GM18517 (cell line): ENCODE measurements around the gene POLR3A.

Source experiments
- ATAC-seq: cut with Tn5 transposase; IDR thresholded peaks from one replicate; pipeline ENCODE4 v1.9.1; 2021; ENCODE audit warnings: mild to moderate bottlenecking, moderate library complexity; ENCODE audit not compliant: unreplicated experiment

Gene POLR3A

GRCh38 chr10:77983384-77984341 lies 45.7 kb downstream of the POLR3A start:
- ATAC-seq = no peak

GRCh38 chr10:77981281-77981680 lies 48.0 kb downstream of the POLR3A start:
- no peak for ATAC-seq

- no peak for ATAC-seq
Observed at GRCh38 chr10:77979221-77979620, 50.1 kb downstream of the POLR3A start.

- ATAC-seq = no peak
Observed at GRCh38 chr10:77978360-77978759, 51.0 kb downstream of the POLR3A start.

- ATAC-seq = no peak
Observed at GRCh38 chr10:77977934-77978333, 51.4 kb downstream of the POLR3A start.

GRCh38 chr10:77977016-77977415 lies 52.3 kb downstream of the POLR3A start:
- no peak for ATAC-seq

GRCh38 chr10:77975086-77975666 lies 54.1 kb downstream of the POLR3A start:
- ATAC-seq = no peak

GRCh38 chr10:77974396-77975074 lies 54.8 kb downstream of the POLR3A start:
- ATAC-seq = no peak

GRCh38 chr10:77973276-77973675 lies 56.0 kb downstream of the POLR3A start:
- no peak for ATAC-seq

GRCh38 chr10:77972148-77972547 lies 57.2 kb downstream of the POLR3A start:
- ATAC-seq = no peak

GRCh38 chr10:77971804-77972144 lies 57.5 kb downstream of the POLR3A start:
- no peak for ATAC-seq

GRCh38 chr10:77970869-77971803 lies 58.2 kb downstream of the POLR3A start:
- ATAC-seq = no peak

GRCh38 chr10:77969114-77969513 lies 60.2 kb downstream of the POLR3A start:
- no peak for ATAC-seq

GRCh38 chr10:77967611-77968022 lies 61.7 kb downstream of the POLR3A start:
- ATAC-seq = no peak

- ATAC-seq = no peak
Observed at GRCh38 chr10:77965294-77965693, 64.0 kb downstream of the POLR3A start.

GRCh38 chr10:77964811-77965210 lies 64.5 kb downstream of the POLR3A start:
- ATAC-seq = no peak

GRCh38 chr10:77963901-77964300 lies 65.4 kb downstream of the POLR3A start:
- ATAC-seq = no peak

- ATAC-seq = no peak
Observed at GRCh38 chr10:77962350-77963146, 66.8 kb downstream of the POLR3A start.

GRCh38 chr10:77961668-77962067 lies 67.6 kb downstream of the POLR3A start:
- ATAC-seq = no peak

- no peak for ATAC-seq
Observed at GRCh38 chr10:77960829-77961329, 68.4 kb downstream of the POLR3A start.
